Purkinje cell (primary cell): ENCODE measurements around the gene CORO6. TPM values are rescaled to one million over a fixed set of nuclear protein-coding genes. Genes with fewer than 3 reads are reported as not detected.

ENCODE experiments used
- polyA plus RNA-seq: library from polyadenylated mRNA; unstranded; fragments of >200 nt; fragmentation: Nextera tagmentation; gene quantifications from 2 replicates; pipeline ENCODE4 v1.2.1, GENCODE V29; 2014

CORO6 gene
- 1.3 and 2.6 TPM in 2 replicates for polyA plus RNA-seq

DNA sequence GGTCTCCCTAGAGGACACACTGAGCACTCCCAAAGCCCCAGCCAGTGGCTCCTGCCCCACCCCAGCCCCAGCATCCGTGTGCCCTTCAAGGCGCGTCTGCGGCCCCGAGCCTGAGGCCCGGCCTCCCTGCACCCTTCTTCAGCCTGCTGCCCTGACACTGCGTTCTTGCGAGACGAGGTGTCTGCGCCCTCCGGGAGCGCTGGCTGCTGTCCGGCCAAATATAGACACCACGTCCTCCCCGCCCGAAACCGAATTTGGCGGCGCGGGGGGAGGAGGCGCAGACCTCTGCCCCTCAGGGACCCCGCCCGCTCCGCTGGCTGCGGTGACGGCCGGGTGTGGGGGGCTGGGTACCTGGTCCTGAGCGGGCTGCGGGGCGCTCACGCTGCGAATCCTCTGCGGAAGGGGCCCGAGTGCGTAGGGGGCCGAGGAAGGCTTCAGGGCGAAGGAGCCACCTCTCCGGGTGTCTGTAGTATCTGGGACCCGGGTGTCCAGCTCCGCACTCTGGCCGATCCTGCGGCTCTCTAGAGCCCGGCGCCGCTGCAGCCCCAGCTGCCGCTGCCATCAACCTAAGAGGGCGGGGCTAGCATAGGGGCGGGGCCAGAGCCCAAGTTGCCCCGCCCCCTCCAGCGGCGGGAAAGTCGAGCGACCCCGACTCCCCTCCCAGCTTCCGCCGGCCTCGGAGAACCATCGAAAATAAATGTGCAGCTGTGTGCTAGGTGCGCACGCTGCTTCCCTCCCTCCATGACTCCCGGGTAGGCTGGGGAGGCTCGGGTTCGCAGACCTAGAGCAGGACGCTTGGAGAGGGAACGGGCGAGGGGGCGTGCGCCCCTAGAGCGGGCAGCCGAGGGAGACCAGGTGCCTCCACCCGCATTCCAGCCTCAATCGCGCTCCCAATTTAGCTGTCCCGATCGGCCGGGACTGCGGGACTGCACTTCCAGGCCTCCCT, at the start of gene CORO6:
Gene CORO6, minus strand, starts transcription at position 576 of the 946 bp plus-strand sequence. CDS start 1,491 bp downstream, outside the sequence.

DNA sequence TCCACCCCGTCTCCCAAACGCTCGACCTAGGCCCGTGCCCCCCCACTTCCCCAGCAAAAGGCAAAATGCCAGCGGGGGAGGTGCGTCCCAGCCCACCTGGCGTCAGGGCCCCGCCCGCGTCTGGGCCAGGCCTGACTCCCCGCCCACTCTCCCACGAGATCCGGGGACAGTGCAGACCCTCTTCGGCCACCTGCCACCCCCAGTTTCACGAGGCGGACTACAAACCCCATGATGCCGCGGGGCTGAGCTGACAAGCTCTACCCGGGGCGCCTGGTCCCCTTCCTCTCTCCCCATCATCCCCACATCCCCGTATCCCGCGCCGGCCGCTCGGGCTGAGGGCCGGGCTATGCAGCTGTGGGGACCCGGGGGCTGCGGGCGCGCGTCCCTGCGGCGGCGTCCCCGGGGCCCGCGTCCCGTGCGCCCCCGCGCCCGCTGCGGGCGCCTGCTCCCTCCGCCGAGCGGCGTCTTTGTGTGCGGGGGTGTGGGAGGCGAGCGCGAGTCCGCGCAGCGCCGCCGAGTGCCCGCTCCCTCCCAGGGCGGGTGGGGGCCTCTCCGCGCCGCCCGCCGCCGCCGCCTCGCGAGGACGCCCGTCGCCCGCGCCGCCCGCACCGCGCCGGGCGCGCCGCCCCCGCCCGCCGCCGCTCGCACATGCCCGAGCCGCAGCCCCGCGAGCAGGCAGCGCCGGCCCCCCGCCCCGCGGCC, 29.7 kb downstream of the CORO6 start, which contains the start of gene ANKRD13B:
Gene ANKRD13B, plus strand, starts transcription at position 283 of the 702 bp plus-strand sequence. CDS start 490 bp downstream, outside the sequence.

DNA sequence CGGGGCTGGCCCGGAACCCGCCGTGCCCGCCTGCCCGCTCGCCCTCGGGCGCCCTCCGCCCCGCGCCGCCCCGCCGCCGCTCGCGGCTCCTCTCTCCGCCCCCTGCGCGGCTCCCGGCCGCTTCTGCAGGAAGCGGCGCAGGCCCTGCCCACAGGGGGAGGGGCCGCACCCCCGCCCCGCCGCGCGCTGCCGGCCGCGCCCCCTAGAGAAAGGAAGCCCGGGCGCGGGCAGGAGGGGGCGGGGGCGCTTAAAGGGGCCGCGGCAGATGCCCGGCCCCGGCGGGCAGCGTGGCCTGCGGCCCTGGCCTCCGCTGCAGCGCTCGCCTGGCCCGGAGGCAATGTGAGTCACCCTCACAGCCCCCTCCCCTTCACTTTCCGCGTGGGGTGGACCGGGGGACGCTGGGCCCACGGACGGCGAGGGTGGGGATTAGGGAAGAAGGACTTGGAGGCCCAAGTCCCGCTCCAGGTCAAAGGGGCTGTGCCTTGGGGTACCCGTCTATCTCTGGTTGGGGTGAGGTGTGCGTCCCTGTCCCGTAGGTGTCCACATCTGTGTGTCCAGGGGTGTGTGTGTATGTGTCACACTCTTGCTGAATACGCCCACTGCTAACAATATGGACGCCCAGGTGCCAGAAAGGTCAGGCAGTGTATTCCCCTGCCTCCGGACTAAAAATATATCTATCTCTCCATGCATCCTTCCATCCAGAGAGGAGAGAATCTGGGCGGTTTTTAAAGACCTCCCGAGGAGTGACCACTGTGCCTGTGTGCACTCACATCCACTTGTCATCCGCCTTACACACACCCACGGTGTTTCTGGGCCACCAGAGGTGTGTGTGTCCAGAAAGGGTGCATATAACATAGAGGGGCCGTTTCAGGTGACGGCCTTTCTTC, 32.9 kb downstream of the CORO6 start, which contains the start of gene GIT1:
Gene GIT1, minus strand, starts transcription at position 125 of the 887 bp plus-strand sequence. CDS start 270 bp downstream, outside the sequence.

DNA sequence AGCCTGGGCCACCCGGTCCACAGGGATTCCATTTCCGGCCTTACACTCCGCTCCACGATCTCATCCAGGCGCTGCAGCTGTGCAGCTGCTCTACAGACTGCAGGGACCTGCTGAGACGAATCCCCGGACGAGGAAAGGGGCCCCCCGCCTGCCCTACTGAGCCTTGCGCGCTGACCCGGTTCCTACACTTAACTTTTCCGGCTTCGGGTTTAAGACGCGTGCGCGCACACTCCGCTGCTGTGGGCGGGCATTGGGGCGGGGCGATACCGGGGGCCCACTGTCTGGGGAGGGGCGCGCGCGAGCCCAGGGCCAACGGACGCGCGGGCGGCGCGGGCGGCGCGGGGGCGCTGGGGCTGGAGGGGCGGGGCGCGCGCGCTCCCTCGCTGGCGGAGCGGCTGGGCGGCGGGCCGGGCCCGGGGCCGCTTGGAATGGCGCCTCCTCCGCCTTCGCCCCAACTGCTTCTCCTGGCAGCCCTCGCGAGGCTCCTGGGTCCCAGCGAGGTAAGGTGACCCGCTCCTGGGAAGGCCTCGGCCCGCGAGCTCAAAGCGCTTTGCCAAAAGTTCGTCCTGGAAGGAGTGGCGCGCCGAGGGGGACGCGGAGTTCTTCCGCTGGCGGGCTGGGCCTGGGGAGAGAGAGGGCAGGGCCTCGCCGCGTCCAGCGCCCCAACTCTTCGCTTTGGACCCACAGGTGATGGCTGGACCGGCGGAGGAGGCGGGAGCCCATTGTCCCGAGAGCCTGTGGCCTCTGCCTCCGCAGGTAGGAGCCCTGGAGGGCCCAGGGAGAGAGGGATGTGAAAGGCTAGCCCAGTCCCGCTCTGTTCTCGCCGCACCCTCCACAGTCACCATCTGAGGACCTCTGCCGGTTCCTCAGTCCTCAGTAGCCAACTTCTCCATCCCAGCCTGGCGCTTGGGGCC, 54.1 kb downstream of the CORO6 start, which contains the start of gene TP53I13:
Gene TP53I13, plus strand, starts transcription at position 371 of the 914 bp plus-strand sequence. Its CDS starts 58 bp downstream, at position 429.

DNA sequence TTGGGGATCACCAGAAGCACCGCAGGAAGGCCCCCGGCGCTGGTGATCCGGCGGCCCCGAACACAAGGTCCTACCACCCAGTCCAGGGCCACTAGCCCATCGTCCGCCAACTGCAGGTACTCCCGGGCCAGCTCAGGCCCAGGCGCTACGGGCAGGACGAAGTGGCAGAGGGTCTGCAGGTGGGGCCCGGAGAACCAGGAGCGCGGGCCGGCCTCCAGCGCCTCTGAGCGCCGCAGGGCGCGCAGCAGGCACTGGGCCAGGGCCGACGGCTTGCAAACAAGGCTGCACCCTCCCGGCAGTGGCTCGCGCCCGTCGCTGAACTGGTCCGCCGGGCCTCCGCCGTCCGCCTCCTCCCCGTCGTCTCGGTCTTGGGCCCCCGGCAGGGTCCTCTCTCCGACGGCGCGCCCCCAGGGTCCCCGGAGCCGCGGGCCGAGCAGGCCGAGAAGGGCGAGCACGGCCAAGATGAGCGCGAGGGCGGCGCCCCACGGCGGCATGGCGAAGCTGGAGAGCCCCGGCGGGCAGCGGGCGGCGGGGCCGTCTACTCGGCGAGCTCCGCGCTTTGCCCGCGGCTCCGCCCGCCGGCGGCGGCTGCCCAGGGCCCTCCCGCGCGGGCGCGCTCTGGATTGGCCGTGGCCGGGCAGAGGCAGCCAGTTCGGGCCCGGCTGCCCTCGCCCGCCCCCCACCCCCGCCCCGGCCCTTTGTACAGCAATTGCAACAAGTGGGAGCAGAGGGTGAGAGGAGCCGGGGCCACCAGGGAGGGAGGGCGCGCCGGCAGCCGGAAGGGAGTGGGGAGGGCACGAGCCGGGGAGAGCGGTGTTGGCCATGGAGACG, 56.0 kb downstream of the CORO6 start, which contains the start of gene ABHD15:
Gene ABHD15, minus strand, starts transcription at position 565 of the 831 bp plus-strand sequence. Its CDS starts 71 bp downstream, at position 494.

Other genes with a start within 250 kb of the CORO6 start
- 33.6 and 39.8 TPM in 2 replicates for gene TAOK1, start 232.5 kb downstream of the CORO6 start, polyA plus RNA-seq
- 0.30 TPM in 1 of 2 replicates, not detected in the other for gene ABHD15, start 55.9 kb downstream of the CORO6 start, polyA plus RNA-seq
- not detected in 2 replicates for gene TP53I13, start 54.2 kb downstream of the CORO6 start, polyA plus RNA-seq
- gene GIT1, start 33.3 kb downstream of the CORO6 start, polyA plus RNA-seq = 0.85 and 1.2 TPM in 2 replicates
- 1.6 and 2.1 TPM in 2 replicates for gene ANKRD13B, start 29.8 kb downstream of the CORO6 start, polyA plus RNA-seq